Measurements from ENCODE around the gene BIK.
A peak's percentile ranks its signal among the peaks of the same experiment; 100 is the strongest.
"Not testable (repeated sequence)": the region's sequence is repeated elsewhere in the genome, so short reads cannot be mapped to it uniquely, and the experiment has no call there.

The BIK gene

GRCh38 chr22:43136255-43136654, 25.7 kb downstream of the BIK start:
- DNase-seq (ENCODE audit: low spot score), result no peak

- no peak for DNase-seq (ENCODE audit: low spot score)
Observed at GRCh38 chr22:43136801-43137200, 26.3 kb downstream of the BIK start.

- peak; percentile 91 for DNase-seq (ENCODE audit: low spot score)
Observed at GRCh38 chr22:43142880-43143562, 32.5 kb downstream of the BIK start, which contains the start of gene MCAT. TSS of gene MCAT (minus strand) at chr22:43143398. CDS start at chr22:43143348, 50 bp downstream.

- no peak for DNase-seq (ENCODE audit: low spot score)
Observed at GRCh38 chr22:43144949-43145348, 34.4 kb downstream of the BIK start.

GRCh38 chr22:43145371-43145770, 34.8 kb downstream of the BIK start:
- DNase-seq (ENCODE audit: low spot score), result not testable (repeated sequence)

- DNase-seq (ENCODE audit: low spot score), result not testable (repeated sequence)
Observed at GRCh38 chr22:43146332-43146731, 35.8 kb downstream of the BIK start.

GRCh38 chr22:43147821-43148220, 37.3 kb downstream of the BIK start:
- no peak for DNase-seq (ENCODE audit: low spot score)

- no peak for DNase-seq (ENCODE audit: low spot score)
Observed at GRCh38 chr22:43148581-43148980, 38.0 kb downstream of the BIK start.

- no peak for DNase-seq (ENCODE audit: low spot score)
Observed at GRCh38 chr22:43150731-43151206, 40.2 kb downstream of the BIK start.

- DNase-seq (ENCODE audit: low spot score), result peak; percentile 77
Observed at GRCh38 chr22:43151251-43152002, 40.9 kb downstream of the BIK start, which contains the start of gene TSPO. TSS of gene TSPO (plus strand) at chr22:43151559. CDS start at chr22:43159239, 7,680 bp downstream.

- DNase-seq (ENCODE audit: low spot score), result no peak
Observed at GRCh38 chr22:43152003-43152356, 41.4 kb downstream of the BIK start.

- peak; percentile 57 for DNase-seq (ENCODE audit: low spot score)
Observed at GRCh38 chr22:43152357-43153071, 42.0 kb downstream of the BIK start.

GRCh38 chr22:43153899-43154298, 43.3 kb downstream of the BIK start:
- no peak for DNase-seq (ENCODE audit: low spot score)

- no peak for DNase-seq (ENCODE audit: low spot score)
Observed at GRCh38 chr22:43154887-43155536, 44.5 kb downstream of the BIK start.

GRCh38 chr22:43155789-43156188, 45.2 kb downstream of the BIK start:
- no peak for DNase-seq (ENCODE audit: low spot score)

GRCh38 chr22:43156413-43156812, 45.9 kb downstream of the BIK start:
- DNase-seq (ENCODE audit: low spot score), result no peak

- no peak for DNase-seq (ENCODE audit: low spot score)
Observed at GRCh38 chr22:43157874-43158546, 47.5 kb downstream of the BIK start.

GRCh38 chr22:43158778-43159483, 48.4 kb downstream of the BIK start:
- no peak for DNase-seq (ENCODE audit: low spot score)

GRCh38 chr22:43159484-43160178, 49.1 kb downstream of the BIK start:
- DNase-seq (ENCODE audit: low spot score), result peak; percentile 64

- no peak for DNase-seq (ENCODE audit: low spot score)
Observed at GRCh38 chr22:43160497-43161126, 50.1 kb downstream of the BIK start.

Data from ecto neural progenitor cell (in vitro differentiated cells).